DND-41 (cell line): ENCODE results near the gene HDDC3.
A peak's percentile ranks its signal among the peaks of the same experiment; 100 is the strongest.

Experiments used
- EZH2 ChIP-seq: IDR thresholded peaks from 3 replicates; pipeline ENCODE4 v1.6.1; 2012; ENCODE audit warnings: borderline replicate concordance, low read depth, mild to moderate bottlenecking, moderate library complexity, low read length, inconsistent platforms; ENCODE audit not compliant: severe bottlenecking
- TF ChIP-seq, protein P1 (sequence below): IDR thresholded peaks from 2 replicates; pipeline ENCODE4 v1.5.1; 2012; ENCODE audit warnings: borderline replicate concordance, low read length, moderate library complexity, mild to moderate bottlenecking; ENCODE audit not compliant: poor library complexity, severe bottlenecking; ENCODE audit errors: extremely low read depth

DNA sequence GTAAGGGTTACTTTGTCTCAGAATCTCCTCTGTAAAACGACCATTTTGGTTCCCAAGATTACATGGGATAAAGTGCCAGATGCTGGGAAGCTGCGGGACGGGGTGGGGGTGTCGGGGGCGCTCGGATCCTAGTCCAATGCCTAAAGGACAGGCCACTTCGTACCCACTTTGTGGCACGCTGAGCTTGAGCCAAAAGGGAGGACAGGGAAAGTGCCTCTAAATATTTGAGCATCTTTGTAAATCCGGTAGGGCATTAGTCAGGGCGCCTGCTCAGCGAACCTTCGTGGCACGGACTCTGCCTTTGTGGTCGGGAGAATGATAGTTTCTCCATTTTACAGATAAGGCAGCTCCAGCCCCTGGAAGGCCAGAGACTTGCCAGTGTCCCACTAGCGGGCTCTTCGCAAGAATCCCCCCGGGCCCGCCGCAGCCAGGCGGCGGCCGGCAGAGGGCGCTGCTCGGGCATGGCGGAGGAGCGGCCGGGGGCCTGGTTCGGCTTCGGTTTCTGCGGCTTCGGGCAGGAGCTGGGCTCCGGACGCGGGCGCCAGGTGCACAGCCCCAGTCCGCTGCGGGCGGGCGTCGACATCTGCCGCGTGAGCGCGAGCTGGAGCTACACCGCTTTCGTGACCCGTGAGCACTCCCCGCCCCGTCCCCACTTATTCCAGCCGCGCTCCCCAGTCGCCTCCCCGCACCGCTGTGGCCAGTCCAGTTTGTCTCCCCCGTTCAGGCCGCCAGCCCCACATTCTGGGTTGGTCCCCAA, 24.1 kb upstream of the HDDC3 start:
- TF ChIP-seq, protein P1, sequence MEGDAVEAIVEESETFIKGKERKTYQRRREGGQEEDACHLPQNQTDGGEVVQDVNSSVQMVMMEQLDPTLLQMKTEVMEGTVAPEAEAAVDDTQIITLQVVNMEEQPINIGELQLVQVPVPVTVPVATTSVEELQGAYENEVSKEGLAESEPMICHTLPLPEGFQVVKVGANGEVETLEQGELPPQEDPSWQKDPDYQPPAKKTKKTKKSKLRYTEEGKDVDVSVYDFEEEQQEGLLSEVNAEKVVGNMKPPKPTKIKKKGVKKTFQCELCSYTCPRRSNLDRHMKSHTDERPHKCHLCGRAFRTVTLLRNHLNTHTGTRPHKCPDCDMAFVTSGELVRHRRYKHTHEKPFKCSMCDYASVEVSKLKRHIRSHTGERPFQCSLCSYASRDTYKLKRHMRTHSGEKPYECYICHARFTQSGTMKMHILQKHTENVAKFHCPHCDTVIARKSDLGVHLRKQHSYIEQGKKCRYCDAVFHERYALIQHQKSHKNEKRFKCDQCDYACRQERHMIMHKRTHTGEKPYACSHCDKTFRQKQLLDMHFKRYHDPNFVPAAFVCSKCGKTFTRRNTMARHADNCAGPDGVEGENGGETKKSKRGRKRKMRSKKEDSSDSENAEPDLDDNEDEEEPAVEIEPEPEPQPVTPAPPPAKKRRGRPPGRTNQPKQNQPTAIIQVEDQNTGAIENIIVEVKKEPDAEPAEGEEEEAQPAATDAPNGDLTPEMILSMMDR = peak; percentile 20
- no peak for TF ChIP-seq EZH2
